RWPE1 (cell line): Measurements from ENCODE around the gene MBD3.

Experiments
- CTCF ChIA-PET: fragments of 350-600 bp; sonication (Branson Sonifier 250); formaldehyde crosslinking; extraction: SDS; loops from one replicate; lab custom pipeline; 2021; lab: Yijun Ruan, JAX
- POLR2A ChIA-PET: fragments of 400-600 bp; formaldehyde crosslinking; extraction: SDS; loops from one replicate; lab custom pipeline; 2020; ENCODE audit warnings: antibody characterized with exemption; ENCODE audit not compliant: low non-redundant PET; lab: Yijun Ruan, JAX
- DNase-seq: peaks from one replicate; pipeline ENCODE4 v3.0.0; 2012; ENCODE audit warnings: low spot score
- H3K27ac ChIP-seq: fragments of 450-650 bp; 2 replicates; pipeline ENCODE4 v1.5.1; 2017
- CTCF ChIP-seq: fragments of 450-650 bp; conservative IDR thresholded peaks from 2 replicates; pipeline ENCODE4 v1.5.1; 2017; ENCODE audit warnings: low read depth, mild to moderate bottlenecking

Gene MBD3

GRCh38 chr19:1563251-1563650 lies 29.4 kb downstream of the MBD3 start:
- no peak for TF ChIP-seq CTCF
- no peak for DNase-seq
- POLR2A ChIA-PET = no interaction called here
- peak overlapping the region; percentile 89 for H3K27ac ChIP-seq
- CTCF ChIA-PET = interaction anchor here (0.6 to 1.1 kb wide), 2 partner anchors 17 to 696 kb away, joined by 4 to 9 read pairs; no protein-coding TSS in a partner anchor

DNA sequence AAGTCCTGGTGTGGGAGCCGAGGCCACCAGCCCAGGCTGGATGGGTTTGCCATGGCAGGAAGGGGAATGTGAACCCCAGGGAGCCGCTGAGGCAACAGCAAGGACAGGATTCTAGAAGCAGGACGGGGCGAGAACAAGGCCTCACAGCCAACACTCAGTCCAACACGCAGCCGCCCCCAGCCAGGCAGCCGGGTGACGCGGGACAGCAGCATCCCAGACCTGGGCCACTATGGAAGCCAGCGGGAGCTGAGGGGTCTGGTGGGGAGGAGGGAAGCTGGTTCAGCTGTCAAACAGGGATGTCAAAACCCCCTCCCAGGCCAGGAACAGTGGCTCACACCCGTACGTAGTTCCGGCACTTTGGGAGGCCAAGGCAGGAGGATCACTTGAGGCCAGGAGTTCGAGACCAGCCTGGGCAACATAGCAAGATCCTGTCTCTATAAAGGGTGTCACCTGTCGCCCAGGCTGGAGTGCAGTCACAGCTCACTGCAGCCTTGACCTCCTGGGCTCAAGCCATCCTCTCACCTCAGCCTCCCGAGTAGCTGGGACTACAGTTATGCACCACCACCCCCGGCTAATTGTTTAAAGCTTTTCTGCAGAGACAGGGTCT lies 31.3 kb downstream of the MBD3 start:
- CTCF ChIA-PET = interaction anchor here (0.6 kb wide), 1 partner anchor 84 kb away, joined by 3 read pairs; no protein-coding TSS in a partner anchor
- peak overlapping the region; percentile 35 for H3K27ac ChIP-seq
- no peak for TF ChIP-seq CTCF
- no peak for DNase-seq
- POLR2A ChIA-PET = interaction anchor here (0.6 kb wide), 1 partner anchor 70 kb away, joined by 3 read pairs; the partner anchor contains the start of gene REEP6

- POLR2A ChIA-PET = no interaction called here
- DNase-seq = no peak
- H3K27ac ChIP-seq = peak overlapping the region; percentile 35
- CTCF ChIA-PET = interaction anchor here (0.5 to 0.6 kb wide), 2 partner anchors 30 to 448 kb away, joined by 3 read pairs; no protein-coding TSS in a partner anchor
- no peak for TF ChIP-seq CTCF
Observed at GRCh38 chr19:1560286-1560882, 32.3 kb downstream of the MBD3 start.

DNA sequence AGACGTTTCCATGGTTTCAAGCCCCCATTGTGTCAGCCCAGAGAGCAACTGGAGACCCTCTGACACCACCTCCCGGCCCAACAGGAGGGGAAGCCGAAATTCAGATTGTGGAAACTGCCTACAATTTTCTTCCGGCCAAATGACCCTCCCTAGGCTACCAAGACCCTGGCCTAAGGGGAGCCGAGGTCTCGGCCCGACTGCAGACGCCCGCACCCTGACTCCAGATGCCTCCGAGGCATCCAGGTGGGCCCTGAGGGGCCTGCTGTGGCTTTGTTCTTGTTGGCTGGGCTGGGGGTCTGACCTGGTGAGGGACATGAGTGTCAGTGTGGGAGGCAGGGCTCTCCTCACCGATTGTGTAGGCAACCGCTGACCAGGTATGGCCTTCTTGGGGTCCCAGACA lies 34.1 kb downstream of the MBD3 start:
- DNase-seq = no peak
- CTCF ChIA-PET = interaction anchor here (0.6 to 0.9 kb wide), 2 partner anchors 13 to 217 kb away, joined by 3 to 4 read pairs; no protein-coding TSS in a partner anchor
- POLR2A ChIA-PET = interaction anchor here (0.6 kb wide), 2 partner anchors 18 to 288 kb away, joined by 3 read pairs; no protein-coding TSS in a partner anchor
- peak overlapping the region; percentile 3; the same call in 1 of the 2 replicates for H3K27ac ChIP-seq
- no peak for TF ChIP-seq CTCF

GRCh38 chr19:1556390-1557070 lies 36.1 kb downstream of the MBD3 start:
- ChIA-PET CTCF (no interaction called here), POLR2A (no interaction called here)
- no peak for TF ChIP-seq CTCF
- DNase-seq = no peak
- no peak overlapping the region for H3K27ac ChIP-seq
